NCI-H2196 treated with DMSO at 0.1 percent for 48 hours (cell line): Measurements from ENCODE around the gene IGSF9B.

ENCODE experiments used
- DNase-seq: peaks from one replicate; lab custom pipeline; 2025; ENCODE audit not compliant: unreplicated experiment; lab: John Stamatoyannopoulos, UW

Gene IGSF9B

DNA sequence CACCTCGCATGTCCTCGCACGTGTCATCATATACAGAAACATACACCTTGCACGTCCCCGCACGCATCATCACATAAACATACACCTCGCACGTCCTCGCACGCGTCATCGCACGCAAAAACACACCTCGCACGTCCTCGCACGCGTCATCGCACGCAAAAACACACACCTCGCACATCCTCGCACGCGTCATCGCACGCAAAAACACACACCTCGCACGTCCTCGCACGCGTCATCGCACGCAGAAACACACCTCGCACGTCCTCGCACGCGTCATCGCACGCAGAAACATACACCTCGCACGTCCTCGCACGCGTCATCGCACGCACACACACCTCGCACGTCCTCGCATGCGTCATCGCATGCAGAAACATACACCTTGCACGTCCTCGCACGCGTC, 16.7 kb downstream of the IGSF9B start:
- no peak for DNase-seq

DNA sequence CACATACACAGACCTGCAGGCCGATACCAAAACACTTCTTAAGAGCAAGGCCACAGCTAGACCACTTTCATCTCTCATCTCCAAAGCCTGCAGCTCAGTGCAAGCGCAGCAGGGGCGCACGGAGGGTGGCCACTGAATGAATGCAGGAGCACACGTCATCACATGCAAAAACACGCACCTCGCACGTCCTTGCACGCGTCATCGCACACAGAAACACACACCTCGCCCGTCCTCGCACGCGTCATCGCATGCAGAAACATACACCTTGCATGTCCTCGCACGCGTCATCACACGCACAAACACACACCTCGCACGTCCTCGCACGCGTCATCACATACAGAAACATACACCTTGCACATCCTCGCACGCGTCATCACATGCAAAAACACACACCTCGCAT, 17.2 kb downstream of the IGSF9B start:
- no peak for DNase-seq

DNA sequence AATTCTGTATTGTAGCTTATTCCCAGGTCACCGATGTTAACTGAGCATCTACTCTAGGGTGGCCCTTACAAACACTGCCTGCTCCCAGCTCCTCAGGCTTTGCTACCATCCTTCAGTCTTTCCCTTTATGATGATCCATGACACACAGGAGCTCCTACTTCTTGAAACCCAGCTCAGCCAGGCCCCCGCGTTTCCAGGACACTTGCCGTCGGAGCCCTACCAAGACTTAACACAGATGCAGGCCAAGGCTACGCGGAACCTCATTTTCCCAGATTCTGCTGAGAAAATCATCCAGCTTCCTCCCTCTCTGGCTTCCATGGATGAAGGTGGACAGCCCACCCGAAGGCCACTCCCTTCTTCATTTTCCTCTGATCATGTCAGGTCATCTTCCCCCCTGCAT, 18.6 kb downstream of the IGSF9B start:
- DNase-seq = no peak

DNA sequence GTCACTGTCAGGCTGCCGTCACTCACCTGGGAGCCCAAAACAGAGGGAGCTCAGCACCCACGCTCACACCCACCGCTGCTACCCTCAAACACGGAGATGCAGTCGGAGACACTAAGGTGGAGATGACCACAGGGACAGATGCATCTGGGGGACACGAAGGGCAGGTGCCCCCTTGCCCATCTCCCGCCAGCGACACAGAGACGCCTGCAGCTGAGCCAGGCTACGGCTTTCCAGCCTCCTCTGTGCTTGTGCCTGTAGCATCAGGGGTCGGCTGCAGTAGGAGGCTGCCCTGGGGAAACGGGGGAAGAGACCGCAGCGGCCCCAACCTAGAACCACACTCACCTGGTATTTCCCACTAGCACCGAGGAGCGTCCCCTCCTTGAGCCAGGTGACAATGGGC, 19.3 kb downstream of the IGSF9B start:
- DNase-seq = no peak

DNA sequence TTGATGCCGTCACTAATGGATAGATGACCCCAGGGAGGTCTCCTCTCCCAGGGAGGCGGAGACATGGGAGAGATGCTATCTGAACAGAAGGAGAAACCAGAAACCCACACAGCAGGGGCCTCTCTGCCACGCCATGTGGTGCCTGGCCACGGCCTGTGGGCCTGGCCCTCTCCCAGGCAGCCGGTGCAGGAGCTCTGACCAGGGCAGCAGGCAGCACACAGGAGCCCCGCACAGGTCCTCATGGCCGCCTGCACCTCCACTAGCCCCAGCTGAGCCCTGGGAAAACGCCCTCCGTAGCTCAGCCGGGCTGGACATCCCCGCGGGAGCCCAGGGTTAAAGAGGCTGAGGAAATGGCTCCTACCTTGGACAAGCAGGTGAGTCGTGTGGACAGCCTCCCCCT, 19.8 kb downstream of the IGSF9B start:
- DNase-seq = no peak

DNA sequence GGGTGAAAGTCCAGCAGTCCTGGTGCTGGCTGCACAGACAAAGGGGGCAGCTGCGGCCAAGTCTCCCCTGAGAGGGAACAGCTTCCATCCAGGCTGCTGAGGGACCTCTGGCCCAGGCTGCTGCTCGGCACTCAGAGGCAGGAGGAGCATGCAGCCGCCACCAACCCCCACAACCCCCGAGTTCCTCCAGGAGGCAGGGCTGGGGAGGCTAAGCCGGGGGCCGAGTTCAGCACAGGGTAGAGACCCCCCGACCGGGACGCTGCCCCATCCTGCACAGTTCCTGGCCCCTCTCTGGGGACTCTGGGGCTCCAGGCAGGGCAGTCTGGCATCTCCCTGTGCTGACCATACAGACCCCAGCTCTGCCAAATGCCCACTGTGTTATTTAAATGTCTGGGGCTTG, 20.2 kb downstream of the IGSF9B start:
- DNase-seq = no peak

DNA sequence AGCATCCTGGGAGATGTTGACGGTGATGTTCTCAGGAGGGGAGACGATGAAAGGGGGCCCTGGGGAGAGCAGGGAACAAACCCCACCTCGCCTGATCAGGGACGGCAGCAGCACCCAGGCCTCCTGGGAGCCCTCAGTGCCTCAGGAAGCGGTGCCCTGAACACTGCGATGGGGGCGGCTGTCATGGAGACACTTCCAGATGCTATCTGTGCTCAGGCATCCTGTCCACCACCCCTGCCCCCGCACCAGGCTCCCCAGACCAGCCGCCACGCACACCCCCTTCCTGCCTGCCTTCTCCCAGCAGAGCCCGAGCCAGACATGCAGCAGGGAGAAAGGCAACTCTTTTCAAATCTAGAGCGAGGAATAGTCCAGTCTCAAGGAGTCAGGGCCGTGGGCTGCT, 20.6 kb downstream of the IGSF9B start:
- DNase-seq = no peak

DNA sequence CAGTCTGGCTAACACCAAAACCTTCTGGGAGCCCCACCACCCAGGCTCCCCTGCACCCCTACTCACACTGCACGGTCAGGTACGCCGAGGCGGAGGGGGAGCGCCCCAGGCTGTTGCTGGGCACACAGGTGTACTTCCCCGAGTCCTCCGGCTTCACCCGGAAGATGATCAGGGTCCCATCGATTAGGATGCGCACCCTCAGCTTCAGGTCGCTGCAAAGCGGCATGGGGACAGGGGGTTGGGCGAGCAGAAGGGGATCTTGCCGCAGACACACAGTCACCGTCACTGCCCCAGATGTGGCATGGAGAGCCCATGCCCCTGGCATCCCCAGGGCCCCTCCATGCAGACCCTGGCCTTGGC, 21.2 kb downstream of the IGSF9B start:
- no peak for DNase-seq

DNA sequence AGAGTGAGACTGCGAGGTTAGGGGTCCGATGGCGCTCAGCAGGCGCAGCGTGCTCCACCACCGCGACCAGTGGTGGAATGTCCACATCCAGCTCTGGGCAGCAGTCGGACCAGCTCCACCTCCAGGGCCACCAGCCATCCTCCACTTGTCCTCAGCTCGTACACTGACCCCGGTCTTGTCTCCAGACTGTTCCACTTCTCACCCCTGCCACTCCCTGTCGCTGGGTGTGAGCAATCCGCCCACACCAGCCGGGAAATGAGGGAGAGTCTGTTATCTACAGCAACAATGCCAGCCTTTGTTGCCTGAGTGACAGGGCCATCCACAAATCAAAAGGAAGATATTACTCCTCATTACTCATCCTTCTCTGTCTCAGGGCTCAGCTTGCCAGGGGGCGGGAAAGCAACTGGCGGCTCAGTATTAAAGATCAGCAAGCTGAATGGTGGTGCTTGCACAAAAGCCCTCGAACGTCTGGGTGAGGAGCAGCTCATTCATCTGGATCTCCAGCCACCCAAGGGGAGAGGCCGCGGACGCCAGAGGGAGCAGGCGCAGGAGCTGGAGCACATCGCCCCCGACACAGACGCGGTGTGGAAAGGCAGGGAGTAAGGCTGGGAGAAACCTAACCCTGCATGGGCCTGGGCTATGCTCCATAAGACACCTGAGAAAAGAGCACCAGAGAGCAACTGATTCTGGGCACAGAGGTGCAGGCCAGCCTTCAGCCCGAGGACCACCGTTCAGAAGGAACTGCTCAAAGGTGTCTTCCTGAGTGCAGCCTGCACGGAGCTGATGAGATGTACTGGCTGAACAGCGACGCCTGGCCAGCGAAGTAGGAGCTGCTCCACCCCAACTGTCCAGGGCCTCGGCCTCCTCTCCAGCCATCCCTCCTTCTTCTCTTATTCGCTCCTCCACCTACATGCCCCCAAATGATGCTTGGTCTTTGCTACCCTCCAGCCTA, 21.9 kb downstream of the IGSF9B start:
- no peak for DNase-seq

DNA sequence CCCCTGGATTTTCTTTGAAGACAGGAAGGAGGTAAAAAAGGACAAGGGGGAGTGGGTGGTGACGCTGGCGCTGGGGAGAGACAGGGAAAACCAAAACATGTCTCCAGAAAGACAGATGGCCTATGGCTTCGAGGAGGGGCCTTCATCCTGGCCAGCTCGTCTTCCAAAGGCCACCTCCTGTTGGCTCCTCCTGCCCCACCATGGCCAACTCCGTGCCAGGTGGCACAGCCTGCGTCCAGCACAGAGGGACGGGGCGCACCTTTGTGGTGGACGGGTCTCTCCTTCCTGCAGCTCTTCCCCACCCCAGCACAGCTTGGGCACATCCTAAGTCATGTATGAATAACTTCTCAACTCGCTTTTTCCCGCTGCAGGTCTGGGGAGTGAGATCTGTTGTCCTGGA, 22.7 kb downstream of the IGSF9B start:
- DNase-seq = no peak

DNA sequence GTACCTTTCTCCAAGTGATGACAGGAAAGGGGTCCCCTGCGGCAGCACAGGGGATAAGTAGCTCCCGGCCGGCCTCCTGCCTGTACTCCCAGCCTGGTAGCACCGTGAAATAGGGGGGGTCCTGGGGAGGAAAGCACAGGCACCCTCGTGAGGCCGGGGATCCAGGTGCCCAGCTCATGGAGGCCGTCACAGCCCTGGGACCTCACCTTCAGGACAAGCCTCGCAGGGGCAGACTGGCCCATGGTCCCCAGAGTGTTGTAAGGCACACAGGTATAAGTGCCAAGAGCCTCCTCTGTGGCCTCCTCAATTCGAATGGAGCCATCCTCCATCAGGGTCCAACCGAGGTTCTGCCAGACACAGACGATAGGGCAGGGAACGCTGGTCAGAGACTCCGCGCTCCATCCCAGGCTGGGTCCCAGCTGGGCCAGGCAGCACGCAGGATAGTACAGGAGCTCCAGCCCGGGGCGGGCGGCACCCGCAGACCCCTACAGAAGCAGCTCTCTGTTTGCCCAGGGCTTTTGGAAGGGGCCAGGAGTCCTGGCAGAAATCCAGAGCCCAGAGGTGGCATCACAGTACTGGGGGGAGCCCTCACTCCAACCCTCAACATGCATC, 25.2 kb downstream of the IGSF9B start:
- no peak for DNase-seq

DNA sequence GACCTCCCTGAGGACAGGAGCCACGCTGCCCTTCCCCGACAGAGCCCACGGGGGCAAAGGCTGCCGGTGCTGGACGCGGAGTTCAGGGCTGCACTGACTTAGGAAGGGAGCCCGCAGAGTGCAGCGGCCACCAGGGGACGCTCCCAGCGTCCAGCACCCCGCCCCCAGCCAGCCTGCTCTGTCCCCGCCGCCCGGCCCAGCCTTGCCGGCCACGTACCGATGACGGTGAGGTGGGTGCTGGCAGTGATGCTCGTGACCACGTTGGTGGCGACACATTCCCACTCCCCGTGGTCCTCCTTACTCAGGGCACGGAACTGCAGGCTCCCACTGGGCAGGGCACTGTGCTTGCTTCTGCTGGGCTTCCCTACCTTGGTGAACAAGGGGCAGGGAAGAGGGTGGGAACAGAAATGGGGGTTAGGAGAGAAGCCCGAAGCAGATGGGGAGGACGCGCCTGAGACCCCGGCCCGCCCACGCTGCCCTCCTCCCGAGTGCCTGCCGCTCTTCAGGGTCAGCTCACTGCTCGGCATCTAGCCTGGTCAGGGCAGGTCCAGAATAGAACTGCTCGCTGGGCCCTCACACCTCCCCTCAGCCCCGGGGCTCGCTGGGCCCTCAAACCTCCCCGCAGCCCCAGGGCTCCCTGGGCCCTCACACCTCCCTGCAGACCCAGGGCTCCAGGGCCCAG, 25.9 kb downstream of the IGSF9B start:
- no peak for DNase-seq

DNA sequence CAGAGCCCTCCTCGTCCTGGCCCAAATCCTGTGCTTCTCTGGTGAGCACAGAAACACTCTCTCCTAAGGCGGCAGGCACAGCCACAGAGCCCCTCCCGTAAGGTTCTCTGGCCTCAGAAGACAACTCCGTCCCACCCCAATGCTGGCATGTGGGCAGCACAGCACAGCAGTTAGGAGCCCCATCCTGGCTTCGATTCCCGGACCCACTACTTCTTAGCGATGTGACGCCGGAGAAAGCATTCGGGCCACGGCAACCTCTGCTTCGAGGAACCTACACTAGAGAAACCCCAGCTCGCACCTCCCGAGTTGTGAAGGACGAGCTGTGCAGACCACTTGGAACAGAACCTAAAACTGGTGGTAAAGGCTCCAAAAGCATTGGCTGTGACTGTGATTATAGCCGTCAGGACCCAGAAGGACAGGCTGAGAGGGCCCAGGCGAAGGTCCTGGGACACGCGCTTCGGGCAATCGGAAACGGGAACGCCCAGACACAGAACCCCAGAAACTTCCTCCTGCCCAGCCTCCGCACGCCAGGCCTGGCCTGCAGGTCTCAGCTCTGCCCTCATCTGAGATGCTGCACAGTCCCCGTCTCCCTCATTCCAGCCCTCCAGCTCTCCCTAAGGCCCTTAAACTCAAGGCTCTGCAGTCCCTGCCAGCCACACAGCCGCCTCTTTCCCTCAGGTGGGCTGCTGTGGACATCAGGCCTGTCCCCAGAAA, 26.6 kb downstream of the IGSF9B start:
- no peak for DNase-seq

DNA sequence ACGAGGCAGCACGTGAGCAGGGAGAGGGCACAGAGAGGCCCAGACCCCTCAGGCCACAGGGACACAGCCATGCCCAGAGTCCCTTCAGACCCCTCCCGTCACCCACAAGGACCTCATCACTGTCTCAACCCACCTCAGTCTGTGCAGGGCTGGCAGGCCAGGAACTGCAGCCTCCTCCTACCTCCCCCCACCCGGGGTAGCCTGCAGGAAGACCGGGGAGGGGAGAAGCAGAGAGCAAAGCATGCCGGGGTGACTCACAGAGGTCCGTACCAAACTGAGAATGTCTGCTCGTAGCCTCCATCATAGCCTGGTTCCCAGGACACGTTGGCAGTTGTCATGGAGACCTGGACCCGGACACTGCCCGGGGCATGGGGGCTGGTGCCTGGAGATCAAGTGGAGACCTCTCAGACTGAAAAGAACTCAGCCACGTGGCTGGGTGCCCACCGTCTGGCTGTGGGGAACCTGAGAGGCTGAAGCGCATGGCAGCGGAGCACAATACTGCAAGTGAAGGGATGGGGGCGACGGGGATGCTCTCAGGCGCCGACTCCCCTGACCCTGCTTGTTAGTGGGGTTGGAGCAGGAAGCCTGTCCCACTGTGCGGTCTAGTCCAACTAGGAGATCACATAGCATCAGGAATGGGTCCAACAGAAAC, 27.2 kb downstream of the IGSF9B start:
- DNase-seq = no peak

DNA sequence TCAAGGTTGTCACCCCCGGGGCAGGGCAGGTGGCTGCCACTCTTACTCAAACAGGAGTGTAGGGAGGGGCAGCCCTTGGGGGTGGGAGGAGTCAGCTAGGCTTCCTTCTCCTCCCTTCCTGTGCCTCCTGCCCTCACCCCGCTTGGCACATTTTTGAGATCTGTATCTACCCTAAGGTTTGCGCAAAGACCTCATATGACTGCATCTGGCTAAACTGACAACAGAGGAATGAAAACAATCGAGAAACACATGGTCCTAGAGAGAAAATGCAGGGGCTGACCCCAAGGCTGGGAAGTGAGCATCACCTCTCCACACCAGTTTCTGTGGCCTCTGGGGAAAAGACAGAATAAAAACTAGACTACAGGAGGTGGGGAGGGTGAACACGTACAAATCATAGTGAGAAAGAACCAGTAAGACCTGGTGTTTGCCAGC, 28.1 kb downstream of the IGSF9B start:
- DNase-seq = peak; percentile 27

DNA sequence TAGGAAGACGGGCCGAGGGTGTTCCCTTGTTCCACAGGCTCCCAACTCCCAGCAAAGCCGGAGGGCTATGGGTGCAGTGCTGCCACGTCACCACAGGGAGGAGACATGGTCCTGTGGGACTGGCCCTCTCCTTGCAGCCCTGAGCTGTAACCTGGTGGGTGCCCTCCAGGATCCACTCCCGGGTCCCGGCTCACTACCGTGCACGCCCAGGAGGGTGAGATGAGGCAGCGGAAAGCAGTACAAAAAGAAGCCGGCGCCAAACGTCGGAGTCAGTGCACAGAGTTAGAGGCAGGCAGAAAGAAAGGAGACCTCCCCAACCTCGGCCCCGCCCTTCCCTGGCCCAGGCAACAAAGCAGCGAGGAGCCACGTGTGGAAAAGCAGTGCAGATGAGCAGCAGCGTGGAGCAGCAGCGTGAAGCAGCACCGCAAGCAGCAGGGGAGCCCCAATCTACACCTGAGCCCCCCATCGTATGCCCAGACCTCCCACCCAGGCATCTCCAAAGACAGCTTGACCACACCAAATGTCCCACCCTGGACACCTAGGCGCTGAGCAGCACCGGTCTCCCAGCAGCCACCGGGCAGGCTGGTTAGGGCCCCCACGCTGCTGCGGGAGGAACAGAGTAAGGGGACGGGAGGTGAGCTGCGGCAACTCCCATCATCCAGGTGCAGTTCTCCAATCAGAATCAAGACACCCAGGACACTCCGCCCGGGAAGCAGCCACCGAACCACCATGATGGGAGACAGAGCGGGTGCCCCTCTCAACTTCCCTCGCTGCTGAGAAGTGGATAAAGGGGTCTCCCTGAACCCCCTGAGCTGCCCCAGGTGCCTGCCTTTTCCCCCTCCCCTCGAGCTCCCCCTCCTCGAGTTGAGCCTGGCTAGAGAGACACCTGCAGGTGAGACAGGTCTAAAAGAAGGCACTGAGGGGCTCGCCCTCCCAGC, 28.8 kb downstream of the IGSF9B start:
- DNase-seq = peak; percentile 69

DNA sequence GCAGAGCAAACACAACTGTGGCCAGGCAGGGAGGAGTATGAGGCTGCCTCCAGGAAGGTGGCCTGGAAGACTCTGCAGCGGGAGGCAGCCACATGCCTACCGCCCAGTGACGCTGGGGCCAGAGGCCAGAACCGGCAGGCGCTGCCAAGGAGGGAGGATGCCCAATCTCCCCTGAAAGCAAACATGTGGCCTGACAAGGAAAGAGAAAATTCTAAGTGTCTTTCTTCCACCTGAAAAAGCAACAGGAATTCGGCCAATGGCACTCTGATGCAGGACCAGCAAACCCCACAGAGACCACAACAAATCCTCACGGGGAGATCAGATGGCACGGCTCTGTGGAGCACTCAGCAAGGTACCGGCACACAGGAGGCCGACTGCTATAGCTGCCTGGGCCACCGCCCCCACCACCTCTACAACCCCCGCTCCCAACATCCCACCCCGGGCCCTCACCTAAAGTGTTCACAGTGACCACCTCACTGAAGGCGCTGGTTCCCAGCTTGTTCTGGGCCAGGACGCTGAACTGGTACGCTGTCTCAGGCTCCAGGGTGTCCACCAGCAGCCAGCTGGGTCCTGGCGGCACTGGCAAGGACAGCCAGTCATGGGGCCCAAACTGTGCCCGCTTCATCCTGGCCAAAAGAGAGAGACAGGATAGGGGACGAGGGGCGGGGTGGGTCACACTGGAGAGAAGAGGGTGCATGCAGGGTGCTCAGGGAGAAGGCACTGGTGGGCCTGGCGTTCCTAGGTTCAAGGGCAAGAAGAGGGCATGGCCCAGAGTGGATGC, 30.1 kb downstream of the IGSF9B start:
- no peak for DNase-seq

DNA sequence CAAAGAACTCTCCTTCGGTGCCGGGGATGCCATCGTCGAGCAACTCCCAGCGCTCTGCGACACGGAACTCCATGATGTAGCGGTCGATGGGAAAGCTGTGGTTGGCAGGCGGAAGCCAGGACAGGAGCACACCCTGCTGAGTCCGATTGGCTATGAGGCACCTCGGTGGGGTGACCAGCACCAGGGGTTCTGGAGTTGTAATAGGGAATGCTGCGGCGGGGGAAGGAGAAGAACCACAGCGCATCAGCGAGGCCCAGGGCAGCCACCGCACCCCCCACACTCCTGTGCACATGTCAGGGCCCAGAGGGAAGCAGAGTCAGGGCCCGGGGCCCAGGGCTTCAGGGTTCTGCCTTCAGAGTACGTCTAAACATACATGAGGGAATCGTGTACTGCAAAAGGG, 31.0 kb downstream of the IGSF9B start:
- no peak for DNase-seq

DNA sequence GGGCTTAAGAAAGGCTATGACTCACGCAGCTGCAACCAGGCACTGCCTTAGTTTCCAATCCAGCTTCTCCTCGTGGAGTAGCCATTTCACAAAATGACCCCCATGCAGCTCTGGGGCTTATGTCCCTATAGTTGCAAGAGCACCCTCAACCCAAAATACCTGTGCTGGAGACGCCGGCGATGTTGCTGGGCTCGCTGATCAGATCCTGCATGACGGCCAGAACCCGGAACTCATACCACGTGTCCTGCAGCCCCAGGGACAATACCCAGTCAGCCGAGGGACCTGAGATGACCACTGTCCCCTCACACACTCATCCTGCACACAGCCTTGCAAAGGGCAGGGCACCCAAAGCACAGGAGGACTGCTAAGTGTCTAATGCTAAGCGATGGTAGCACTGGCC, 32.1 kb downstream of the IGSF9B start:
- no peak for DNase-seq
